OCI-LY7 (cell line): ENCODE results near the gene ZFYVE28. TPM values are rescaled to one million over a fixed set of nuclear protein-coding genes. Genes with fewer than 3 reads are reported as not detected.
"Not testable (repeated sequence)": the region's sequence is repeated elsewhere in the genome, so short reads cannot be mapped to it uniquely, and the experiment has no call there.

Source experiments
- BruUV-seq: library from RNA; stranded (reverse); fragments of 400-500 nt; replicated peaks from 2 replicates; lab custom pipeline; 2021; lab: Mats Ljungman, UMichigan
- CTCF ChIA-PET: fragments of 300-600 bp; sonication (Branson Sonifier 250); formaldehyde crosslinking; loops from one replicate; lab custom pipeline; 2022; ENCODE audit warnings: antibody characterized with exemption; ENCODE audit not compliant: unreplicated experiment; lab: Charles Lee
- POLR2A ChIA-PET: fragments of 300-600 bp; sonication (Branson Sonifier 250); formaldehyde crosslinking; loops from one replicate; lab custom pipeline; 2022; ENCODE audit warnings: antibody characterized with exemption; lab: Charles Lee
- DNase-seq: peaks from one replicate; pipeline ENCODE4 v3.0.0-alpha.2; 2015; ENCODE audit warnings: low spot score
- H2AFZ ChIP-seq: fragments of 200-600 bp; sonication (generic), shearing (Covaris generic); 2 replicates; pipeline ENCODE4 v1.6.1; 2014; ENCODE audit warnings: mild to moderate bottlenecking, antibody characterized with exemption, low read length, moderate library complexity
- H3K27ac ChIP-seq: fragments of 200-600 bp; sonication (generic); 2 replicates; pipeline ENCODE4 v1.5.1; 2014; ENCODE audit warnings: mixed run types, low read depth, mild to moderate bottlenecking, moderate library complexity, low read length, inconsistent platforms; ENCODE audit not compliant: poor library complexity, severe bottlenecking
- H3K36me3 ChIP-seq: fragments of 200-600 bp; sonication (generic); 2 replicates; pipeline ENCODE4 v1.6.1; 2014; ENCODE audit warnings: mild to moderate bottlenecking, antibody characterized with exemption, low read length, moderate library complexity, mixed read lengths; ENCODE audit not compliant: insufficient read depth
- H3K4me1 ChIP-seq: fragments of 200-600 bp; sonication (generic); 2 replicates; pipeline ENCODE4 v1.5.1; 2014; ENCODE audit warnings: mild to moderate bottlenecking, low read length; ENCODE audit not compliant: insufficient read depth, poor library complexity, severe bottlenecking
- H3K4me2 ChIP-seq: fragments of 200-600 bp; sonication (generic); 2 replicates; pipeline ENCODE4 v1.6.1; 2014; ENCODE audit warnings: mild to moderate bottlenecking, low read length
- H3K4me3 ChIP-seq: fragments of 200-600 bp; sonication (generic); 2 replicates; pipeline ENCODE4 v1.5.1; 2014; ENCODE audit warnings: mild to moderate bottlenecking, low read depth, low read length; ENCODE audit not compliant: poor library complexity, severe bottlenecking
- H3K79me2 ChIP-seq: fragments of 200-600 bp; sonication (generic); 2 replicates; pipeline ENCODE4 v1.6.1; 2016; ENCODE audit warnings: low read depth, mild to moderate bottlenecking, low read length, moderate library complexity, mixed read lengths; ENCODE audit not compliant: insufficient read depth
- H3K9me2 ChIP-seq: fragments of 200-600 bp; sonication (generic); 2 replicates; pipeline ENCODE4 v1.6.1; 2016; ENCODE audit warnings: mild to moderate bottlenecking, low read length, mixed read lengths; ENCODE audit not compliant: insufficient read depth
- H3K9me3 ChIP-seq: fragments of 200-600 bp; sonication (generic); 2 replicates; pipeline ENCODE4 v1.6.1; 2014; ENCODE audit warnings: mild to moderate bottlenecking, mixed run types, low read length, mixed read lengths
- H4K20me1 ChIP-seq: fragments of 200-600 bp; sonication (generic); 2 replicates; pipeline ENCODE4 v1.6.1; 2014; ENCODE audit warnings: mild to moderate bottlenecking, antibody characterized with exemption, low read length, moderate library complexity, mixed read lengths; ENCODE audit not compliant: insufficient read depth
- EZH2phosphoT487 ChIP-seq: fragments of 200-600 bp; sonication (generic); IDR thresholded peaks from 2 replicates; pipeline ENCODE4 v1.6.1; 2018; ENCODE audit warnings: low read depth, borderline replicate concordance, mild to moderate bottlenecking, mixed run types, antibody characterized with exemption, low read length, moderate library complexity, mixed read lengths
- intact Hi-C: fragments of 100-400 bp; cut with micrococcal nuclease; formaldehyde crosslinking; loops from one replicate; pipeline ENCODE4 v1.10.0; 2022; ENCODE audit not compliant: unreplicated experiment
- total RNA-seq, 2 experiments: library from RNA; depleted of rRNA in 1 of 2; stranded (reverse); fragments of >200 nt in 1 of 2; shearing (Covaris generic) in 1 of 2; gene quantifications; 2 replicates each; pipeline ENCODE4 v1.2.3, GENCODE V29; 2014 to 2022
- TF ChIP-seq, protein P1 (sequence below): fragments of 200-600 bp; sonication (generic); conservative IDR thresholded peaks from 2 replicates; pipeline ENCODE4 v1.5.1; 2014; ENCODE audit warnings: mild to moderate bottlenecking, antibody characterized with exemption, low read length, moderate library complexity, mixed read lengths

Gene ZFYVE28
- total RNA-seq, 2 experiments from 2014 or later: 0.32 TPM; not detected in 1

GRCh38 chr4:2385516-2385915 is 32.9 kb downstream of the ZFYVE28 start:
- CTCF ChIA-PET: no interaction called here
- no peaks in the 10 kb centered on the region for H3K4me1 ChIP-seq
- no peaks in the 10 kb centered on the region for H4K20me1 ChIP-seq

DNA sequence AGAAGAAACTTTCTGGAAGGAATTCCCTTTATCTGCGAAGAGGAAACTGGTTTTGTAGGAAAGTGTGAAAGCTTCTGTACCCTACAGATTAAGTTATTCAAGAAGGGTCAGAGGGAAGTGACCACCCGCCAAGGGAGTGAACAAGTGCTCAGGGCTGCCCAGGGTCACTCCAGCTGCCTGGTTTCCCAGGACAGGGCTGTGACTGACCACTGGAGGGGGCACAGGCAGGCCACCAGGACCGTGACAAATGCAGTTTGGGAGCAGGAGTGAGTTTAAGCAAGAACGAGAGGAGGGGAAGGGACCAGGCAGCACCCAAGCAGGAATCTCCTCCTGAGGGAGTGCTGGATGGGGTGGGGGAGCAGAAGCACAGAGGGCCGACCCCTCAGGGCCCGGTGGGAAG is 34.2 kb downstream of the ZFYVE28 start:
- no peak overlapping the region for H3K4me2 ChIP-seq
- TF ChIP-seq EZH2phosphoT487: no peak
- TF ChIP-seq, protein P1, sequence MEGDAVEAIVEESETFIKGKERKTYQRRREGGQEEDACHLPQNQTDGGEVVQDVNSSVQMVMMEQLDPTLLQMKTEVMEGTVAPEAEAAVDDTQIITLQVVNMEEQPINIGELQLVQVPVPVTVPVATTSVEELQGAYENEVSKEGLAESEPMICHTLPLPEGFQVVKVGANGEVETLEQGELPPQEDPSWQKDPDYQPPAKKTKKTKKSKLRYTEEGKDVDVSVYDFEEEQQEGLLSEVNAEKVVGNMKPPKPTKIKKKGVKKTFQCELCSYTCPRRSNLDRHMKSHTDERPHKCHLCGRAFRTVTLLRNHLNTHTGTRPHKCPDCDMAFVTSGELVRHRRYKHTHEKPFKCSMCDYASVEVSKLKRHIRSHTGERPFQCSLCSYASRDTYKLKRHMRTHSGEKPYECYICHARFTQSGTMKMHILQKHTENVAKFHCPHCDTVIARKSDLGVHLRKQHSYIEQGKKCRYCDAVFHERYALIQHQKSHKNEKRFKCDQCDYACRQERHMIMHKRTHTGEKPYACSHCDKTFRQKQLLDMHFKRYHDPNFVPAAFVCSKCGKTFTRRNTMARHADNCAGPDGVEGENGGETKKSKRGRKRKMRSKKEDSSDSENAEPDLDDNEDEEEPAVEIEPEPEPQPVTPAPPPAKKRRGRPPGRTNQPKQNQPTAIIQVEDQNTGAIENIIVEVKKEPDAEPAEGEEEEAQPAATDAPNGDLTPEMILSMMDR: no peak
- no peak overlapping the region for H3K27ac ChIP-seq
- H3K36me3 ChIP-seq: no peaks in the 10 kb centered on the region
- no peak for DNase-seq
- CTCF ChIA-PET: no interaction called here
- no peak overlapping the region for H3K4me3 ChIP-seq
- intact Hi-C loops: no loop called here
- no TSS peak for BruUV-seq
- no peaks in the 10 kb centered on the region for H3K9me2 ChIP-seq
- POLR2A ChIA-PET: no interaction called here
- no peaks in the 10 kb centered on the region for H3K4me1 ChIP-seq
- no peaks in the 10 kb centered on the region for H3K79me2 ChIP-seq
- no peaks in the 10 kb centered on the region for H3K9me3 ChIP-seq
- no peaks in the 10 kb centered on the region for H4K20me1 ChIP-seq
- no peak overlapping the region for H2AFZ ChIP-seq

More at GRCh38 chr4:2385516-2385915, 32.9 kb downstream of the ZFYVE28 start:
- Histone ChIP-seq H3K9me2 (no peaks in the 10 kb centered on the region), H3K4me2 (no peak overlapping the region), H2AFZ (no peak overlapping the region), H3K4me3 (no peak overlapping the region), H3K27ac (no peak overlapping the region), H3K9me3 (no peaks in the 10 kb centered on the region), H3K79me2 (no peaks in the 10 kb centered on the region), H3K36me3 (no peaks in the 10 kb centered on the region)
- BruUV-seq: no TSS peak
- DNase-seq: no peak
- TF ChIP-seq, protein P1: no peak
- no peak for TF ChIP-seq EZH2phosphoT487
- POLR2A ChIA-PET: no interaction called here
- intact Hi-C loops: no loop called here

DNA sequence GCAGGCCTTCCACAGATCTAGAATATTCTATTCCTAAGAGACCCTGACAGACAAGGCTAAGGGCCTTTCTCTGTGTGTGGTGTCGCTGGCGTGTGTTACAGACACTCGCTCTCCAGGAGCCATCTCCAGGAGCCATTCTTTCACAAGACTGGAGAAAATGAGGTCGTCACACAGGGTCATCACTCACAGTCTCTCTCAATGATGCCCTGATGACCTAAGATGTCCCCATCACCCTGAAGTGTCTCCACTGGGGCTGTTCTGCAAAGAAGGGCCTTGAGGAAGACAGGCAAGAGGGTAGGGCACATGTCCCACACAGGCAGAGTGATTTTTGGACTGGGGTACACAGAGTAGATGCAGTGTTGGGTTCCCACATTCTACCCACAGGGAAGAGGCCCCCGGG is 34.7 kb downstream of the ZFYVE28 start:
- Histone ChIP-seq H3K4me1 (no peaks in the 10 kb centered on the region), H4K20me1 (no peaks in the 10 kb centered on the region), H3K4me2 (no peak overlapping the region), H3K9me3 (no peaks in the 10 kb centered on the region), H3K27ac (no peak overlapping the region), H2AFZ (no peak overlapping the region), H3K9me2 (no peaks in the 10 kb centered on the region), H3K4me3 (no peak overlapping the region), H3K36me3 (no peaks in the 10 kb centered on the region), H3K79me2 (no peaks in the 10 kb centered on the region)
- CTCF ChIA-PET: no interaction called here
- no peak for DNase-seq
- POLR2A ChIA-PET: no interaction called here
- TF ChIP-seq EZH2phosphoT487: no peak
- TF ChIP-seq, protein P1: no peak
- intact Hi-C loops: no loop called here
- no TSS peak for BruUV-seq

DNA sequence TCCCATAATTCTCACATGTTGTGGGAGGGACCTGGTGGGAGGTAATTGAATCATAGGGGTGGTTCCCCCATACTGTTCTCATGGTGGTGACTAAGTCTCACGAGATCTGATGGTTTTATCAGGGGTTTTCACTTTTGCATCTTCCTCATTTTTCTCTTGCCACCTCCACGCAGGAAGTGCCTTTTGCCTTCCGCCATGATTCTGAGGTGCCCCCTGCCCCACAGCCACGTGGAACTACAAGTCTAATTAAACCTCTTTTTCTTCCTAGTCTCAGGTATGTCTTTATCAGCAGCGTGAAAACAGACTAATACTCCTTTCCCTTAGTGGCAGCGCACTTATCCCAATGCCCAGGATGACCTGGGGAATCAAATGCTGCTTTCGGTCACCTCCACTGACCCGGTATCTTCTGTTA is 35.2 kb downstream of the ZFYVE28 start:
- H3K9me2 ChIP-seq, H2AFZ ChIP-seq, H3K27ac ChIP-seq, intact Hi-C loops, H3K4me3 ChIP-seq, POLR2A ChIA-PET, H3K9me3 ChIP-seq, H3K36me3 ChIP-seq, H3K4me1 ChIP-seq, H3K4me2 ChIP-seq, H3K79me2 ChIP-seq, DNase-seq, CTCF ChIA-PET, H4K20me1 ChIP-seq, BruUV-seq: not testable (repeated sequence)

DNA sequence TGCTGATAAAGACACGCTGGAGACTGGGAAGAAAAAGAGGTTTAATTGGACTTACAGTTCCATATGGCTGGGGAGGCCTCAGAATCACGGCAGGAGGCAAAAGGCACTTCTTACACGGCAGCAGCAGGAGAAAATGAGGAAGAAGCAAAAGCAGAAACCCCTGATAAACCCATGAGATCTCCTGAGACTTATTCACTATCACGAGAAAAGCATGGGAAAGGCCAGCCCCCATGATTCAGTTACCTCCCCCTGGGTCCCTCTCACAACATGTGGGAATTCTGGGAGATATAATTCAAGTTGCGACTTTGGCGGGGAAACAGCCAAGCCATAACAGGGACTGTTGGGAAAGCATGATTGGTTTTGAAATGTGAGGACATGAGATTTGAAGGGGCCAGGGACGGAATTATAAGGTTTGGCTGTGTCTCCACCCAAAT is 35.7 kb downstream of the ZFYVE28 start:
- H3K4me3 ChIP-seq, H4K20me1 ChIP-seq, H2AFZ ChIP-seq, CTCF ChIA-PET, H3K9me3 ChIP-seq, H3K36me3 ChIP-seq, H3K79me2 ChIP-seq, H3K4me2 ChIP-seq, DNase-seq, H3K9me2 ChIP-seq, H3K4me1 ChIP-seq, H3K27ac ChIP-seq, intact Hi-C loops, POLR2A ChIA-PET, BruUV-seq: not testable (repeated sequence)
